H1 (cell line): Measurements from ENCODE around the gene GPR139. TPM values are rescaled to one million over a fixed set of nuclear protein-coding genes. Genes with fewer than 3 reads are reported as not detected.

ENCODE experiments used
- CTCF ChIA-PET: fragments of 300-600 bp; sonication (Branson Sonifier 250); formaldehyde crosslinking; loops from one replicate; lab custom pipeline; 2021; ENCODE audit not compliant: partially characterized antibody; lab: Charles Lee
- POLR2A ChIA-PET: fragments of 300-600 bp; sonication (Branson Sonifier 250); formaldehyde crosslinking; loops from one replicate; lab custom pipeline; 2021; ENCODE audit warnings: inconsistent platforms; ENCODE audit not compliant: partially characterized antibody; lab: Charles Lee
- DNase-seq, 2 experiments: peaks; one replicate each; pipeline versions ENCODE4 v3.0.0 to v3.0.0-alpha.2; 2010 to 2022; ENCODE audit warnings: low spot score in 2 of 2, low read depth in 1 of 2, mixed read lengths in 1 of 2
- FAIRE-seq: peaks from 2 replicates; lab custom pipeline; 2011; peaks lifted over from hg19 to GRCh38; lab: Jason Lieb, UNC
- H2AFZ ChIP-seq: 2 replicates; pipeline ENCODE4 v1.8.1; 2012; ENCODE audit warnings: low read length, inconsistent platforms
- H2AK5ac ChIP-seq: 2 replicates; pipeline ENCODE4 v1.6.1; 2013; ENCODE audit warnings: low read depth, low read length
- H2BK120ac ChIP-seq: replicated peaks from 2 replicates; pipeline ENCODE3; 2013; ENCODE audit warnings: low read depth, low read length, inconsistent platforms
- H2BK12ac ChIP-seq: 2 replicates; pipeline ENCODE4 v1.6.1; 2013; ENCODE audit warnings: low read depth, low read length
- H2BK15ac ChIP-seq: 2 replicates; pipeline ENCODE4 v1.6.1; 2013; ENCODE audit warnings: low read length
- H2BK20ac ChIP-seq: 2 replicates; pipeline ENCODE4 v1.6.1; 2013; ENCODE audit warnings: low read length
- H2BK5ac ChIP-seq: 2 replicates; pipeline ENCODE4 v1.6.1; 2013; ENCODE audit warnings: low read depth, low read length
- H3K14ac ChIP-seq: 2 replicates; pipeline ENCODE4 v1.6.1; 2013; ENCODE audit warnings: inconsistent platforms; ENCODE audit not compliant: insufficient read length
- H3K18ac ChIP-seq: 2 replicates; pipeline ENCODE4 v1.6.1; 2013; ENCODE audit warnings: low read length; ENCODE audit errors: extremely low read depth
- H3K23ac ChIP-seq: 2 replicates; pipeline ENCODE4 v1.6.1; 2013; ENCODE audit warnings: inconsistent platforms; ENCODE audit not compliant: insufficient read length
- H3K23me2 ChIP-seq: 2 replicates; pipeline ENCODE4 v1.6.1; 2013; ENCODE audit warnings: low read depth, low read length
- H3K27ac ChIP-seq: 2 replicates; pipeline ENCODE4 v1.6.1; 2011; ENCODE audit warnings: low read depth, low read length, inconsistent platforms
- H3K27me3 ChIP-seq, 4 experiments: replicated peaks in 1 of 4; 1 replicate in 1 of 4; 2 replicates in 3 of 4; pipeline versions ENCODE4 v1.6.1 to v1.8.1; 2011 to 2013; ENCODE audit warnings: low read length in 3 of 4, mild to moderate bottlenecking in 3 of 4, inconsistent platforms in 2 of 4, mixed read lengths in 2 of 4, moderate library complexity in 1 of 4; ENCODE audit not compliant: control insufficient read depth in 3 of 4, insufficient read depth in 3 of 4; ENCODE audit errors: extremely low read depth in 1 of 4
- H3K36me3 ChIP-seq, 4 experiments: 2 replicates each; pipeline versions ENCODE4 v1.6.1 to v1.8.1; 2011 to 2013; ENCODE audit warnings: mild to moderate bottlenecking in 4 of 4, low read length in 3 of 4, moderate library complexity in 2 of 4, control low read depth in 1 of 4, inconsistent platforms in 1 of 4; ENCODE audit not compliant: insufficient read depth in 4 of 4, control insufficient read depth in 2 of 4
- H3K4ac ChIP-seq: replicated peaks from 2 replicates; pipeline ENCODE3; 2013; ENCODE audit warnings: low read length, low read depth, mixed read lengths, inconsistent platforms; ENCODE audit not compliant: insufficient read length
- H3K4me1 ChIP-seq, 4 experiments: replicated peaks in 1 of 4; 1 replicate in 1 of 4; 2 replicates in 3 of 4; pipeline versions ENCODE4 v1.6.1 to v1.8.1; 2011 to 2013; ENCODE audit warnings: low read length in 3 of 4, inconsistent platforms in 2 of 4, mixed read lengths in 1 of 4; ENCODE audit not compliant: insufficient read depth in 4 of 4, control insufficient read depth in 3 of 4
- H3K4me2 ChIP-seq, 2 experiments: 2 replicates each; pipeline versions ENCODE4 v1.6.1 to v1.8.1; 2011 to 2013; ENCODE audit warnings: low read depth in 2 of 2, low read length in 2 of 2, control low read depth in 1 of 2, inconsistent platforms in 1 of 2, mild to moderate bottlenecking in 1 of 2; ENCODE audit not compliant: insufficient read depth in 1 of 2
- H3K4me3 ChIP-seq, 4 experiments: fragments of 200-600, 300-600 bp in 1 of 4; sonication (generic), shearing (Covaris generic), sonication (Bioruptor Twin) in 1 of 4; 2 replicates each; pipeline versions ENCODE4 v1.5.1 to v1.8.1; 2011 to 2016; ENCODE audit warnings: low read length in 4 of 4, low read depth in 3 of 4, control low read depth in 2 of 4, inconsistent platforms in 2 of 4, mild to moderate bottlenecking in 2 of 4, mixed read lengths in 1 of 4, moderate library complexity in 1 of 4; ENCODE audit not compliant: insufficient read depth in 2 of 4; ENCODE audit errors: extremely low read depth in 1 of 4
- H3K56ac ChIP-seq: replicated peaks from 2 replicates; pipeline ENCODE3; 2013; ENCODE audit warnings: low read depth, mild to moderate bottlenecking, mixed read lengths, low read length, inconsistent platforms; ENCODE audit not compliant: insufficient read length
- H3K79me1 ChIP-seq: 2 replicates; pipeline ENCODE4 v1.6.1; 2013; ENCODE audit warnings: low read depth, low read length, control low read depth
- H3K79me2 ChIP-seq, 2 experiments: 2 replicates each; pipeline versions ENCODE4 v1.6.1 to v1.8.1; 2012 to 2013; ENCODE audit warnings: low read length in 2 of 2, mild to moderate bottlenecking in 2 of 2, inconsistent platforms in 1 of 2; ENCODE audit not compliant: insufficient read depth in 2 of 2, control insufficient read depth in 1 of 2
- H3K9ac ChIP-seq, 4 experiments: replicated peaks in 1 of 4; 1 replicate in 1 of 4; 2 replicates in 3 of 4; pipeline versions ENCODE4 v1.6.1 to v1.8.1; 2011 to 2013; ENCODE audit warnings: low read depth in 3 of 4, low read length in 3 of 4, control low read depth in 2 of 4, mild to moderate bottlenecking in 2 of 4, moderate library complexity in 2 of 4, inconsistent platforms in 1 of 4; ENCODE audit errors: extremely low read depth in 1 of 4
- H3K9me3 ChIP-seq, 2 experiments: 2 replicates each; pipeline versions ENCODE4 v1.6.1 to v1.8.1; 2012 to 2013; ENCODE audit warnings: mild to moderate bottlenecking in 2 of 2, moderate library complexity in 2 of 2, control low read depth in 1 of 2, inconsistent platforms in 1 of 2, low read depth in 1 of 2, low read length in 1 of 2, mixed read lengths in 1 of 2; ENCODE audit not compliant: insufficient read depth in 2 of 2
- H4K20me1 ChIP-seq, 2 experiments: replicated peaks in 1 of 2; 2 replicates each; pipeline versions ENCODE3 to v1.8.1; 2011 to 2013; ENCODE audit warnings: inconsistent platforms in 2 of 2, low read length in 2 of 2, mild to moderate bottlenecking in 1 of 2; ENCODE audit not compliant: insufficient read depth in 2 of 2, control insufficient read depth in 1 of 2
- H4K5ac ChIP-seq: 2 replicates; pipeline ENCODE4 v1.6.1; 2013; ENCODE audit warnings: low read length, low read depth, mixed read lengths, inconsistent platforms; ENCODE audit not compliant: insufficient read length
- H4K8ac ChIP-seq: 2 replicates; pipeline ENCODE4 v1.8.0; 2013; ENCODE audit warnings: mild to moderate bottlenecking, moderate library complexity, low read length, inconsistent platforms; ENCODE audit not compliant: insufficient read depth; ENCODE audit errors: extremely low read depth
- H4K91ac ChIP-seq: replicated peaks from 2 replicates; pipeline ENCODE3; 2013; ENCODE audit warnings: low read length, mixed read lengths, inconsistent platforms; ENCODE audit not compliant: insufficient read length
- EP300 ChIP-seq, 2 experiments: IDR thresholded peaks; 1 replicate in 1 of 2; 2 replicates in 1 of 2; pipeline ENCODE4 v1.6.1; 2011 to 2012; ENCODE audit warnings: low read depth in 2 of 2, low read length in 2 of 2, mild to moderate bottlenecking in 2 of 2, borderline replicate concordance in 1 of 2, inconsistent platforms in 1 of 2, moderate library complexity in 1 of 2
- HDAC6 ChIP-seq: IDR thresholded peaks from one replicate; pipeline ENCODE4 v1.7.1; 2012; ENCODE audit warnings: low read depth, mild to moderate bottlenecking, inconsistent platforms, low read length, moderate library complexity
- KDM1A ChIP-seq: fragments of 200-600, 300-600 bp; sonication (generic); IDR thresholded peaks from 2 replicates; pipeline ENCODE4 v1.7.1; 2016; ENCODE audit warnings: mild to moderate bottlenecking, low read length, borderline replicate concordance
- KDM4A ChIP-seq: IDR thresholded peaks from one replicate; pipeline ENCODE4 v1.7.1; 2012; ENCODE audit warnings: low read depth, mild to moderate bottlenecking, moderate library complexity, low read length, inconsistent platforms; ENCODE audit not compliant: severe bottlenecking
- NRF1 ChIP-seq: IDR thresholded peaks from 2 replicates; pipeline ENCODE4 v1.6.1; 2011; ENCODE audit warnings: mild to moderate bottlenecking, low read depth, low read length, improper control_type of control experiment
- PHF8 ChIP-seq: fragments of 200-600 bp; sonication (generic); conservative IDR thresholded peaks from 2 replicates; pipeline ENCODE4 v1.7.1; 2012; ENCODE audit warnings: low read depth, mild to moderate bottlenecking, inconsistent platforms, low read length, moderate library complexity
- POLR2AphosphoS5 ChIP-seq: IDR thresholded peaks from 2 replicates; pipeline ENCODE4 v1.6.1; 2011; ENCODE audit warnings: low read depth, low read length
- RFX5 ChIP-seq: IDR thresholded peaks from 2 replicates; pipeline ENCODE4 v1.6.1; 2011; ENCODE audit warnings: low read depth, low read length, improper control_type of control experiment, borderline replicate concordance
- SIRT6 ChIP-seq: IDR thresholded peaks from one replicate; pipeline ENCODE4 v1.7.1; 2012; ENCODE audit warnings: low read length, inconsistent platforms
- SP4 ChIP-seq: IDR thresholded peaks from 2 replicates; pipeline ENCODE4 v1.6.1; 2012; ENCODE audit warnings: low read length, inconsistent platforms
- SRF ChIP-seq: IDR thresholded peaks from 2 replicates; pipeline ENCODE4 v1.6.1; 2011; ENCODE audit warnings: mild to moderate bottlenecking, low read depth, low read length, moderate library complexity
- TCF12 ChIP-seq: IDR thresholded peaks from 2 replicates; pipeline ENCODE4 v1.6.1; 2011; ENCODE audit warnings: low read depth, mild to moderate bottlenecking, low read length
- WGBS, 2 experiments: shearing (Covaris generic) in 1 of 2; methylation state at CpG; one replicate each; pipeline versions ENCODE4 v1.1.6 to v1.1.7; 2013 to 2015; ENCODE audit warnings: low lambda C conversion rate in 2 of 2, mixed read lengths in 2 of 2, inconsistent platforms in 1 of 2, low coverage in 1 of 2, missing lambda C conversion rate in 1 of 2; ENCODE audit not compliant: insufficient replicate concordance in 2 of 2, insufficient coverage in 1 of 2, insufficient read length in 1 of 2; ENCODE audit errors: extremely low coverage in 1 of 2, missing lambda C conversion rate in 1 of 2; 5-methylcytosine and 5-hydroxymethylcytosine counted together
- polyA plus RNA-seq, 7 experiments: library from polyadenylated mRNA; depleted of rRNA in 3 of 7; stranded (reverse) in 5 of 7; unstranded in 2 of 7; fragments of >200 nt in 5 of 7; fragments of 200-250 nt in 2 of 7; gene quantifications; 1 replicate in 5 of 7; 2 replicates in 1 of 7; 4 replicates in 1 of 7; pipeline versions ENCODE4 v1.2.1 to v1.2.3, GENCODE V29; 2011 to 2013; ENCODE audit warnings: missing spikeins in 2 of 7, mixed read lengths in 2 of 7
- total RNA-seq: library from RNA; stranded (reverse); fragmentation: NEBNext Ultra II Directional; extraction: Animal tissue kit (Norgen Biotek cat#: 25700); gene quantifications from 2 replicates; pipeline ENCODE4 v1.2.1, GENCODE V29; 2021
- TF ChIP-seq, protein P1 (sequence below): IDR thresholded peaks from 2 replicates; pipeline ENCODE4 v1.6.1; 2012; ENCODE audit warnings: inconsistent platforms

The GPR139 gene
- total and polyA plus RNA-seq, 2 of the 8 experiments (the other 6 are each of a cell fraction or from before 2014, with no cell fraction given), result 0.84 to 2.2 TPM

GRCh38 chr16:20089246-20089965, 15.7 kb upstream of the GPR139 start:
- no peaks in the 10 kb centered on the region for H3K36me3 ChIP-seq
- DNase-seq, result no peak
- H2BK120ac ChIP-seq, result no peak overlapping the region
- no peak overlapping the region for H3K23ac ChIP-seq
- no peaks in the 10 kb centered on the region for H3K79me2 ChIP-seq
- no peak overlapping the region for H2BK20ac ChIP-seq
- H3K79me1 ChIP-seq, result no peaks in the 10 kb centered on the region
- no peak overlapping the region for H3K56ac ChIP-seq
- no peaks in the 10 kb centered on the region for H3K23me2 ChIP-seq
- no peak overlapping the region for H4K91ac ChIP-seq
- no peak overlapping the region for H2AK5ac ChIP-seq
- H3K4me1 ChIP-seq, result no peaks in the 10 kb centered on the region
- no peak overlapping the region for H2AFZ ChIP-seq
- H3K4me3 ChIP-seq, result no peak overlapping the region
- H3K4me2 ChIP-seq, result no peak overlapping the region
- no peak overlapping the region for H3K9ac ChIP-seq
- H3K27me3 ChIP-seq, result no peaks in the 10 kb centered on the region
- ChIA-PET POLR2A (no interaction called here), CTCF (interaction anchor here (0.8 to 0.9 kb wide), 2 partner anchors 182 to 190 kb away, joined by 3 read pairs; no protein-coding TSS in a partner anchor)
- H2BK15ac ChIP-seq, result no peak overlapping the region
- 80% methylated on average over 3 of the region's 3 CpGs; no CpG with 5 or more reads in 1 of the 2 experiments for WGBS, 2 experiments
- no peak overlapping the region for H3K14ac ChIP-seq
- no peak overlapping the region for H3K4ac ChIP-seq
- H4K8ac ChIP-seq, result no peak overlapping the region
- no peak overlapping the region for H4K5ac ChIP-seq
- H3K9me3 ChIP-seq, result no peaks in the 10 kb centered on the region
- no peaks in the 10 kb centered on the region for H4K20me1 ChIP-seq
- no peak overlapping the region for H3K18ac ChIP-seq
- no peak overlapping the region for H2BK12ac ChIP-seq
- no peak overlapping the region for H3K27ac ChIP-seq
- FAIRE-seq, result no peak
- no peak overlapping the region for H2BK5ac ChIP-seq
- TF ChIP-seq HDAC6 (no peak), TCF12 (no peak), NRF1 (no peak), SRF (no peak), POLR2AphosphoS5 (no peak), SIRT6 (no peak), KDM1A (no peak), EP300 (IDR thresholded peaks at IDR 0.05; ENCODE audit: borderline replicate concordance in 1 of 2, low read depth in 2 of 2, low read length in 2 of 2) (no peak), RFX5 (no peak), SP4 (no peak), PHF8 (no peak), KDM4A (no peak)
- TF ChIP-seq, protein P1, sequence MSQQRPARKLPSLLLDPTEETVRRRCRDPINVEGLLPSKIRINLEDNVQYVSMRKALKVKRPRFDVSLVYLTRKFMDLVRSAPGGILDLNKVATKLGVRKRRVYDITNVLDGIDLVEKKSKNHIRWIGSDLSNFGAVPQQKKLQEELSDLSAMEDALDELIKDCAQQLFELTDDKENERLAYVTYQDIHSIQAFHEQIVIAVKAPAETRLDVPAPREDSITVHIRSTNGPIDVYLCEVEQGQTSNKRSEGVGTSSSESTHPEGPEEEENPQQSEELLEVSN, result no peak
